Measurements from ENCODE around the gene ZNF491.
"Not testable (repeated sequence)": the region's sequence is repeated elsewhere in the genome, so short reads cannot be mapped to it uniquely, and the experiment has no call there.

Gene ZNF491

GRCh38 chr19:11766597-11767591 lies 31.4 kb upstream of the ZNF491 start, which contains the start of gene ZNF441:
TSS of gene ZNF441 (plus strand) at chr19:11767000. CDS start at chr19:11767194, 194 bp downstream.
- H3K9me3 ChIP-seq (ENCODE audit: low read depth, low read length) = no peaks in the 10 kb centered on the region
- no peaks in the 10 kb centered on the region for H3K36me3 ChIP-seq (ENCODE audit: insufficient read depth, low read length)
- no peak within 1 kb of the TSS for H3K27ac ChIP-seq
- peak; percentile 30 for DNase-seq (ENCODE audit: low read depth, low spot score)
- peak; percentile 68; the same call in 1 of the 2 replicates for TF ChIP-seq POLR2AphosphoS5 (IDR thresholded peaks at IDR 0.05; ENCODE audit: borderline replicate concordance, low read depth, low read length)
- no peak for TF ChIP-seq EZH2 (IDR thresholded peaks at IDR 0.05)
- peak within 1 kb of the TSS; percentile 77 for H3K4me3 ChIP-seq
- peak within 1 kb of the TSS; percentile 68 for H3K9ac ChIP-seq (ENCODE audit: insufficient read length)

GRCh38 chr19:11767633-11768133 lies 30.6 kb upstream of the ZNF491 start:
- Histone ChIP-seq H3K9me3 (ENCODE audit: low read depth, low read length) (no peaks in the 10 kb centered on the region), H3K4me3 (peak overlapping the region; percentile 77), H3K9ac (ENCODE audit: insufficient read length) (peak overlapping the region; percentile 68), H3K36me3 (ENCODE audit: insufficient read depth, low read length) (no peaks in the 10 kb centered on the region), H3K27ac (no peak overlapping the region)
- TF ChIP-seq POLR2AphosphoS5 (IDR thresholded peaks at IDR 0.05; ENCODE audit: borderline replicate concordance, low read depth, low read length) = no peak
- no peak for TF ChIP-seq EZH2 (IDR thresholded peaks at IDR 0.05)
- TF ChIP-seq FOXP2 (optimal IDR thresholded peaks at IDR 0.05; ENCODE audit: control extremely low read depth, extremely low read length, insufficient read depth) = no peak
- DNase-seq (ENCODE audit: low read depth, low spot score) = no peak

- no peak for TF ChIP-seq FOXP2 (optimal IDR thresholded peaks at IDR 0.05; ENCODE audit: control extremely low read depth, extremely low read length, insufficient read depth)
- no peak overlapping the region for H3K9ac ChIP-seq (ENCODE audit: insufficient read length)
- H3K36me3 ChIP-seq (ENCODE audit: insufficient read depth, low read length) = no peaks in the 10 kb centered on the region
- H3K4me3 ChIP-seq = no peak overlapping the region
- no peak overlapping the region for H3K27ac ChIP-seq
- no peak for DNase-seq (ENCODE audit: low read depth, low spot score)
- no peaks in the 10 kb centered on the region for H3K9me3 ChIP-seq (ENCODE audit: low read depth, low read length)
These were observed 28.3 kb upstream of the ZNF491 start for GRCh38 chr19:11769995-11770394.

GRCh38 chr19:11771520-11771919 lies 26.8 kb upstream of the ZNF491 start:
- not testable (repeated sequence) for H3K9ac ChIP-seq (ENCODE audit: insufficient read length); DNase-seq (ENCODE audit: low read depth, low spot score); H3K9me3 ChIP-seq (ENCODE audit: low read depth, low read length); H3K27ac ChIP-seq; H3K4me3 ChIP-seq; H3K36me3 ChIP-seq (ENCODE audit: insufficient read depth, low read length)

- not testable (repeated sequence) for H3K9ac ChIP-seq (ENCODE audit: insufficient read length); H3K27ac ChIP-seq; DNase-seq (ENCODE audit: low read depth, low spot score); H3K4me3 ChIP-seq
- H3K36me3 ChIP-seq (ENCODE audit: insufficient read depth, low read length) = peaks cover 25% of the 10 kb centered on the region
- peaks cover 23% of the 10 kb centered on the region; the same call in 1 of the 2 replicates for H3K9me3 ChIP-seq (ENCODE audit: low read depth, low read length)
These were observed 21.7 kb upstream of the ZNF491 start for GRCh38 chr19:11776669-11777068.

GRCh38 chr19:11780431-11781020 lies 17.8 kb upstream of the ZNF491 start:
- no peak for DNase-seq (ENCODE audit: low read depth, low spot score)
- Histone ChIP-seq H3K27ac (no peak overlapping the region), H3K4me3 (no peak overlapping the region), H3K9me3 (ENCODE audit: low read depth, low read length) (peaks cover 36% of the 10 kb centered on the region; the same call in 1 of the 2 replicates), H3K36me3 (ENCODE audit: insufficient read depth, low read length) (peaks cover 26% of the 10 kb centered on the region), H3K9ac (ENCODE audit: insufficient read length) (no peak overlapping the region)
- no peak for TF ChIP-seq EZH2 (IDR thresholded peaks at IDR 0.05)
- TF ChIP-seq FOXP2 (optimal IDR thresholded peaks at IDR 0.05; ENCODE audit: control extremely low read depth, extremely low read length, insufficient read depth) = no peak
- no peak for TF ChIP-seq POLR2AphosphoS5 (IDR thresholded peaks at IDR 0.05; ENCODE audit: borderline replicate concordance, low read depth, low read length)

- DNase-seq (ENCODE audit: low read depth, low spot score) = no peak
- no peak for TF ChIP-seq FOXP2 (optimal IDR thresholded peaks at IDR 0.05; ENCODE audit: control extremely low read depth, extremely low read length, insufficient read depth)
- no peak for TF ChIP-seq POLR2AphosphoS5 (IDR thresholded peaks at IDR 0.05; ENCODE audit: borderline replicate concordance, low read depth, low read length)
- no peak for TF ChIP-seq EZH2 (IDR thresholded peaks at IDR 0.05)
- H3K9ac ChIP-seq (ENCODE audit: insufficient read length) = no peak overlapping the region
- peaks cover 26% of the 10 kb centered on the region for H3K36me3 ChIP-seq (ENCODE audit: insufficient read depth, low read length)
- H3K27ac ChIP-seq = no peak overlapping the region
- no peak overlapping the region for H3K4me3 ChIP-seq
- peaks cover 33% of the 10 kb centered on the region; the same call in 1 of the 2 replicates for H3K9me3 ChIP-seq (ENCODE audit: low read depth, low read length)
These were observed 16.8 kb upstream of the ZNF491 start for GRCh38 chr19:11781295-11782057.

GRCh38 chr19:11783767-11784166 lies 14.6 kb upstream of the ZNF491 start:
- no peak for TF ChIP-seq EZH2 (IDR thresholded peaks at IDR 0.05)
- TF ChIP-seq POLR2AphosphoS5 (IDR thresholded peaks at IDR 0.05; ENCODE audit: borderline replicate concordance, low read depth, low read length) = no peak
- no peak for TF ChIP-seq FOXP2 (optimal IDR thresholded peaks at IDR 0.05; ENCODE audit: control extremely low read depth, extremely low read length, insufficient read depth)
- no peak for DNase-seq (ENCODE audit: low read depth, low spot score)
- Histone ChIP-seq H3K27ac (no peak overlapping the region), H3K4me3 (no peak overlapping the region), H3K9me3 (ENCODE audit: low read depth, low read length) (peaks cover 25% of the 10 kb centered on the region; the same call in 1 of the 2 replicates), H3K36me3 (ENCODE audit: insufficient read depth, low read length) (peaks cover 21% of the 10 kb centered on the region), H3K9ac (ENCODE audit: insufficient read length) (no peak overlapping the region)
